Retina (tissue), 1 donor: ENCODE data around the gene SHCBP1L.
"Not testable (repeated sequence)": the region's sequence is repeated elsewhere in the genome, so short reads cannot be mapped to it uniquely, and the experiment has no call there.

Source experiments
- DNase-seq: peaks from one replicate; pipeline ENCODE4 v3.0.0-alpha.2; 2016

The SHCBP1L gene

DNA sequence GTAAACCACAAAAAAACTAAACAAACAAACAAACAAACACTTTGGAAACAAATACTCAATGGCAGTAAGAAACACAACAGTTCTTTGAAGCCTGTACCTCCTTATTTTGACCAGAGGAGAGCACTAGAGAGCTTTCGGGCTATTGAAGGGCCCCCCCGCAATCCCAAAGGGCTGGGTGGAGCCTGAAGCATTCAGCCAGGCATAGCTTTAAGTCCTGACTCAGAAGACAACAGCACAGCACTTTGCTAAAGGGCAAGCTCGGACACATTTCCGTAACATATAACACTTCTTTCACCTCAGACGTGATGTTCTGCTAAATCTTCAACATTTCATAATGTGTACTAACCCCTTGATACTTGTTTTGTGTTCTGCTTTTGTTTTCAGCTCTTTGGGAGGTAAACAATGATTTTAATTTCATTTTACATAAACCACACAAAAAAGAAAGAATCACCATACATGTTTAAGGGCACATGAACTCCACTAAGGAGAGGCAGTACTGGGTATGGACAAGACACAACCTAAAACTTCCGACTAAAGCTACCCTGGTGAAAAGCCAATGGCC is 9.7 kb upstream of the SHCBP1L start:
- peak; percentile 56 for DNase-seq

GRCh38 chr1:182960046-182960445 is 7.1 kb upstream of the SHCBP1L start:
- no peak for DNase-seq

GRCh38 chr1:182957902-182958395 is 5.0 kb upstream of the SHCBP1L start:
- DNase-seq = no peak

GRCh38 chr1:182956708-182957365 is 3.9 kb upstream of the SHCBP1L start:
- DNase-seq = no peak

DNA sequence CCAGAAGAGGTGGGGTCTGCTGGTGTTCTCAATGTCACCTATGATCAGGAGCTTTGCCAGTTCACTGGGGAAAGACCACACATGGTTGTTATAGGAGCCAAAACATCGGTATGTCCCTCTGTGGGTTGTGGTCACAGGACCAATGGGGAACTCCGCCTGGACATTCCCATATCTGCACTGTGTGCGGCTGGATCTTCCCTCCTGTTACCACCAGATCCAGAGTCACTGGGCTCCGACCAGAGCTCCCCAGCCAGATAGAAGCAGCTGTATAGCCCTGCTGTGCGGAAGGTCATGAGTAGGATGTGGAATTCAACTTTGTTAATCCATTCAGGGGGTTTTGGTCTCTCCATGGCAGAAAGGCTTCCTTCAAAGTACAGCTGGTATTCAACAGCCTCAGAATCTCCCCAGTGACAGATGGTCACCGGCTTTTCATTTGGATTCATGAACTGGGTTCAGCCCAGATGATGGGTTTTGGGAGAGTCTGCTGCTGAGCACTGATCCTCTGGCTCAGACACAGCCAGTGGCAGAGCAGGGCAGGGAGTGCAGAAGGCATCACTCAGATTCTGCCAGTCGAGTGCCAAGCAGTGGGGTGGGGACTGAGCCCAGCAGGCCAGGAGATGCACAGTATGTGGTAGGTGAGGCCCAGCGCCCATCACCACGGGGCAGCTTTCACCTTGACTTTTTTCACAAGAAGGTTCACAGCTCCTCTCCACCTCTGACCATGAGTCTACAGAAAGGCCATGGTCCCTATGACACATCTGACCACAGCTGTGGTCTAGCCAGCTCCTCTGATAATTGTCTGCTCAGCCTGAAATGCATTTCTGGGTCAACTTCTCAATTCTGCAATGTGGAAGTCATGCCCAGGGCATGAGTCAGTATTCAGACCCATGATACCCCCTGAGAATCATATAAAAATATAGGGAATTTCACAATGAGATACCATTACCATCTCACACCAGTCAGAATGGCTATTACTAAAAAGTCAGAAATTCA is 2.9 kb upstream of the SHCBP1L start:
- no peak for DNase-seq

DNA sequence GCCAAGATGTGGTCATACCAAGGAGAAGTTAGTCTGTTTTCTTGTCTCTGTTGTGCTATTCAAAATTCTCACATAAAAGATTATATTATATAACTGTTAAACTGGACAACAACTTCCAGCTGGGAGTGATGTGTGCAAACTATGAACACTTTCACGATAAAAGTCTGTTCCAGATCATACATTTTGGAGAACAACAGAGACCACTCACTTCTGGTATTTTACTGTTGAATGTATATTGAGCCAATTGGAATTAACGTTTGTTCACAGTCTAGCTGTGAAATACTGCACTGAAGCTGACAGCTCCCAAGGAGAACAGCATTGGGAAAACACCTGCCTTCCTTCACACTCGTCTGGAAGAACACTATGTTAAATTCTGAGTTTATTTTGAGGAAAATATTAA is 860 bp upstream of the SHCBP1L start:
- no peak for DNase-seq

DNA sequence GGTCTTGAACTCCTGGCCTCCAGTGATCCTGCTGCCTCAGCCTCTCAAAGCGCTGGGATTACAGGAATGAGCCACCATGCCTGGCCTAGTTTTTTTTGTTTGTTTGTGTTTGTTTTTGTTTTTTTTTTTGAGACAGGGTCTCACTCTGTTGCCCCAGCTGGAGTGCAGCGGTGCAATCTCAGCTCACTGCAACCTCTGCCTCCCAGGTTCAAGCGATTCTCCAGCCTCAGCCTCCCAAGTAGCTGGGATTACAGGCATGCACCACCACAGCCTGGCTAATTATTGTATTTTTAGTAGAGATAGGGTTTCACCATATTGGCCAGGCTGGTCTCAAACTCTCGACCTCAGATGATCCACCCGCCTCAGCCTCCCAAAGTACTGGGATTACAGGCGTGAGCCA is 9.6 kb downstream of the SHCBP1L start:
- DNase-seq = not testable (repeated sequence)

- peak; percentile 66 for DNase-seq
These were observed 10.8 kb downstream of the SHCBP1L start for GRCh38 chr1:182942145-182942544.

GRCh38 chr1:182939413-182939812 is 13.6 kb downstream of the SHCBP1L start:
- DNase-seq = no peak

DNA sequence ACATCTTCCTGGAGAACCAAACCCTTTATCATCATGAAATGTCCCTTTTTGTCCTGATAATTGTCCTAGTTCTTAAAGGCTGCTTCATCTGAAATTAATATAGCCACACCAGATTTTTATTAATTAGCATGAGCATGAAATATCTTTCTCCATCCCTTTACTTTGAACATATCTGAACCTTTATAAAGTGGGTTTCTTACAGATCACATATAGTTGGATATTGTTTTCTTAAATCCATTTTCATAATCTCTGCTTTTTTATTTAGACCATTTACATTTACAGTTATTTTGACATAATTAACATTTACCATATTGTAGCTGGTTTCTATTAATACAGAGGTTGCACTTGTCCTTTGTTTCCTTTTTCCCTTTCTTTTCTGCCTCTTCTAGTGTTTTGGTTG is 17.2 kb downstream of the SHCBP1L start:
- DNase-seq = no peak

- no peak for DNase-seq
These were observed 22.0 kb downstream of the SHCBP1L start for GRCh38 chr1:182930985-182931384.

DNA sequence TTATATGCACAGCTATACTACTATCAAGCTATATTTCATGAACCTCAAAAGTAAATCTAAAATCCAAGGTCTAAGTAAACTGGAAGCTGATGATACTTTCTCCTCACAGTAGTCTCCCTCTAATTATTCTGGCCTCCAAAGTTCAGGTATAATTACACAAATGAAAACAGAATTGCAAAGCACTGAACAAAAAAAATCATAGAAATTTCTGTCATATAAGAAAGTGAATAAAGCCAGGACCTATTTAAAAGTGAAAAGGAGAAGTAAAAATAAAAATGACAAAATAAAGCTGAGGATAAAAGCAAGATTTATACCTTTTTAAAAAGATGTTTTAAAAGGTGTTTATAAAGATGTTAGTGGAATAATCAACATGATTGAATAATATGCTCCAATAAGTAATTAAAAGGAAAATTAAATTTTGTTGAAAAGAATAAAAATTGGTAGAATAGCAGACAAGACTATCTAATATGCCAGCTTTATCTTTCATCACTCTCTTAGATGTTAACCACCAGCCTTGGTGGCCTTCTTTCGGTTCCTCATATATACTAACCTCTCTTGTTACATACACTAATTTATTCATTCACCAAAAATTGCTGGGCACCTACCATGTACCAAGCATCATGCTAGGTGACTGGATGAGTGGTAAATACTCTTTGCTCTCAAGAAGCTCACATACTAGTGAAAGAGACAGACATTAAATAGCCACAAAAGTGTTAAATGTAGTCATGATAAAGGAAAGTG is 25.1 kb downstream of the SHCBP1L start:
- DNase-seq = no peak

- DNase-seq = no peak
These were observed 27.3 kb downstream of the SHCBP1L start for GRCh38 chr1:182925661-182926060.

DNA sequence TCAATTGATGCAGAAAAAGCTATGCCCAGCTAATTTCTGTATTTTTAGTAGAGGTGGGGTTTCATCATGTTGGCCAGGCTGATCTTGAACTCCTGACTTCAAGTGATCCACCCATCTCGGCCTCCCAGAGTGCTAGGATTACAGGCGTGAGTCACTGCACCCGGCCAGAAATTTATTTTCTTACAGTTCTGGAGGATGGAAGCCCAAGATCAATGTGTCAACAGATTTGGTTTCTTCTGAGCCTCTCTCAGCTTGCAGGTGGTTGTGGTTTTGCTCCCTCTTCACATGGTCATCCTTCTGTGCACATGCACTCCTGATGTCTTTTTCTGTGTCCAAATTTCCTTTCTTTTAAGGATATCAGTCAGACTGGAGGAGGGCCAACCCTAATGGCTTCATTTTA is 35.6 kb downstream of the SHCBP1L start:
- no peak for DNase-seq

- DNase-seq = no peak
These were observed 39.6 kb downstream of the SHCBP1L start for GRCh38 chr1:182913401-182913800.

- DNase-seq = no peak
These were observed 42.8 kb downstream of the SHCBP1L start for GRCh38 chr1:182910143-182910542.

GRCh38 chr1:182909578-182909977 is 43.4 kb downstream of the SHCBP1L start:
- DNase-seq = no peak

DNA sequence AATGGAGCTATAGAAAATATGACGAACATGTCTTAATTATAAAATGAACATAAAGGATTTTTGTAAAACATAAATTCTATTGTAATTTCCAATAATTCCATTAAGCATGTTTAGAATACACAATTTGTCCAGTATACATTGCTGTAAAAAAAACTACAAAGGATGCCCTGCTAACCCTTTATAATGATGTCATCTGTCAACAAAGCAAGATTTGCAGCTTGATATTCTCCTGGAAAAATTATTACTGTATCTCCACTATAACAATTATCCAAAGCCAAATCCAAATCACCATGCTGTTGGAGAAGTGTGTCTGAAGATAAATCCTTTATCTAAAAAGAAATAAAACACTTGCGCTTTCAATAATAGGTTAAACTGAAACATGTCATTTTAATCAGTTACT is 47.6 kb downstream of the SHCBP1L start:
- DNase-seq = no peak

GRCh38 chr1:182901946-182902345 is 51.0 kb downstream of the SHCBP1L start:
- not testable (repeated sequence) for DNase-seq

DNA sequence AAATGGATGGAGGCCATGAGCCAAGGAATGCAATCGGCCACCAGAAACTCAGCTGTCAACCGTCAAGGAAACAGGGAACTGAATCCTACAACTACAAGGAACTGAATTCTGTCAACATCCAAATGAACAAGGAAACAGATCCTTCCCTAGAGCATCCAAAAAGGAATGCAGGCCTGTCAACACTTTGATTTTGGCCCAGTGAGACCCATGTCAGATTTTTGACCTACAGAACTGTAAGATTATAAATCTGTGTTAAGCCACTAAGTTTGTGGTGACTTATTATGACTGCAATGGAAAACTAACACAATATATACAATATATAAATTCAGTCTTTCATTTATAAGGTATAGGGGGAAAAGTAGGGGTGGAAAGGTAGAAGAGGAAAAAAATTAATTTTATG is 55.3 kb downstream of the SHCBP1L start:
- DNase-seq = no peak

DNA sequence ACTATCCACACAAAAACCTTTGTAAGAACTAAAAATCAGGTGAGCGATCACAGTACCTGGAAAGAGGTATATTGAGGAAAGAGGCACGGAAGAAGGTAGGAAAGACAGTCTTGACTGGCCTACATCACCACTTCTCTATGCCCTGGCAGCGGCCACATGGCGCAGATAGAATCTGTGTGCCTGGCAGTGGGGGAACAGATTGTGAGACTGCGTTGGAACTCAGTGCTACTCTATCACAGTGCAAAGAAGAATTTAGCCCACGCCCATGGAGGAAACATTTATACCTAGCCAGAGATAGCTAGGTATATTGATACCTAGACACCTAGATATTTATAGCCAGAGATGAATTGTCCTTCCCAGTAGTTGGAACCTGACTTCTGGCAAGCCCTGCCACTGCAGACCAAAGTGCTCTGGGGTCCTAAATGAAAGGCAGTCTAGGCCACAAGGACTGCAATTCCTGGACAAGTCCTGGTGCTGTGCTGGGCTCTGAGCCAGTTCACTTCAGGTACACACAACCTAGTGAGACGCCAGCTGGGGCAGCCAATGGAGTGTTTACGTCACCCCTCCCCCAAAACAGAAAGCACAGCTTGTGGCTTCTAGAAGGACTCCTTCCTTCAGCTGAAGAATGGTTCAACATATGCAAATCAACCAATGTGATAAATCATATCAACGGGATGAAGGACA is 61.9 kb downstream of the SHCBP1L start:
- no peak for DNase-seq

- DNase-seq = no peak
These were observed 63.0 kb downstream of the SHCBP1L start for GRCh38 chr1:182889997-182890396.
